ENCODE results near the gene MBOAT7.

Gene MBOAT7

GRCh38 chr19:54160854-54161253 is 28.5 kb downstream of the MBOAT7 start:
- DNase-seq = no peak

GRCh38 chr19:54160182-54160811 is 29.1 kb downstream of the MBOAT7 start:
- no peak for DNase-seq

GRCh38 chr19:54159352-54160181 is 29.8 kb downstream of the MBOAT7 start, which contains the start of gene LENG1:
Gene LENG1 (minus strand): TSS chr19:54159721. CDS start chr19:54159695, 26 bp downstream.
- DNase-seq = peak; percentile 99

- no peak for DNase-seq
These were observed 30.5 kb downstream of the MBOAT7 start for GRCh38 chr19:54158812-54159351.

- DNase-seq = no peak
These were observed 32.4 kb downstream of the MBOAT7 start for GRCh38 chr19:54156953-54157352.

- no peak for DNase-seq
These were observed 32.9 kb downstream of the MBOAT7 start for GRCh38 chr19:54156490-54156889.

GRCh38 chr19:54155694-54156093 is 33.7 kb downstream of the MBOAT7 start:
- no peak for DNase-seq

GRCh38 chr19:54154603-54155345 is 34.6 kb downstream of the MBOAT7 start:
- DNase-seq = no peak

- DNase-seq = no peak
These were observed 35.6 kb downstream of the MBOAT7 start for GRCh38 chr19:54153731-54154326.

GRCh38 chr19:54152878-54153524 is 36.4 kb downstream of the MBOAT7 start:
- no peak for DNase-seq

GRCh38 chr19:54152267-54152666 is 37.1 kb downstream of the MBOAT7 start:
- no peak for DNase-seq

- DNase-seq = no peak
These were observed 37.9 kb downstream of the MBOAT7 start for GRCh38 chr19:54151362-54152035.

- DNase-seq = no peak
These were observed 40.2 kb downstream of the MBOAT7 start for GRCh38 chr19:54149021-54149812.

- DNase-seq = no peak
These were observed 41.2 kb downstream of the MBOAT7 start for GRCh38 chr19:54148158-54148557.

GRCh38 chr19:54147676-54148075 is 41.7 kb downstream of the MBOAT7 start:
- no peak for DNase-seq

GRCh38 chr19:54145541-54146158 is 43.7 kb downstream of the MBOAT7 start:
- DNase-seq = no peak

GRCh38 chr19:54142166-54142780 is 47.1 kb downstream of the MBOAT7 start:
- DNase-seq = no peak

- DNase-seq = no peak
These were observed 48.0 kb downstream of the MBOAT7 start for GRCh38 chr19:54141356-54141755.

GRCh38 chr19:54138489-54139256 is 50.7 kb downstream of the MBOAT7 start:
- no peak for DNase-seq

All from NCI-H510A (cell line).